ENCODE results near the gene MRPL12. TPM values are rescaled to one million over a fixed set of nuclear protein-coding genes. Genes with fewer than 3 reads are reported as not detected.
A peak's percentile ranks its signal among the peaks of the same experiment; 100 is the strongest.

Gene MRPL12
- total and polyA plus RNA-seq, 10 donors: 36.2 to 160 (median 52.2) TPM

- Histone ChIP-seq H3K27me3 (replicated peaks in 1 of 7) (peaks cover 0 to 26% (median 0%) of the 10 kb centered on the region in 7 donors), H3K4me3 (no peak overlapping the region), H3K27ac (no peak overlapping the region), H3K4me1 (peaks cover 0 to 17% (median 1%) of the 10 kb centered on the region in 6 donors), H3K36me3 (peaks cover 0 to 43% (median 0%) of the 10 kb centered on the region in 6 donors), H3K9me3 (no peaks in the 10 kb centered on the region)
- intact Hi-C loops (cut with DNase I; ENCODE audit: low total_unique reads): no loop called here
- 85 to 94% (median 90%) methylated on average over 29 to 32 of the region's 33 CpGs for WGBS, 5 donors
- TF ChIP-seq CTCF (IDR thresholded peaks at IDR 0.05 in 8 of 11, conservative IDR thresholded peaks at IDR 0.05 in 3 of 11) (no peak), POLR2AphosphoS5 (IDR thresholded peaks at IDR 0.05) (peak in 1 of 3 donors; percentile 4)
- no peak for DNase-seq
Measured at GRCh38 chr17:81719410-81720266, 16.5 kb downstream of the MRPL12 start.

GRCh38 chr17:81720267-81721071 is 17.3 kb downstream of the MRPL12 start:
- intact Hi-C loops (cut with DNase I; ENCODE audit: low total_unique reads): no loop called here
- Histone ChIP-seq H3K36me3 (peaks cover 0 to 43% (median 0%) of the 10 kb centered on the region in 6 donors), H3K4me3 (no peak overlapping the region), H3K4me1 (peaks cover 0 to 10% (median 1%) of the 10 kb centered on the region in 6 donors), H3K27me3 (replicated peaks in 1 of 7) (peaks cover 0 to 34% (median 0%) of the 10 kb centered on the region in 7 donors), H3K9me3 (no peaks in the 10 kb centered on the region), H3K27ac (no peak overlapping the region)
- WGBS, 5 donors: 88 to 93% (median 88%) methylated on average over 20 to 33 of the region's 33 CpGs
- no peak for DNase-seq
- TF ChIP-seq CTCF (IDR thresholded peaks at IDR 0.05 in 8 of 11, conservative IDR thresholded peaks at IDR 0.05 in 3 of 11) (no peak), POLR2A (IDR thresholded peaks at IDR 0.05) (no peak), POLR2AphosphoS5 (IDR thresholded peaks at IDR 0.05) (peak in 1 of 3 donors; percentile 3)

- Histone ChIP-seq H3K9me3 (no peaks in the 10 kb centered on the region), H3K27ac (no peak overlapping the region), H3K4me3 (no peak overlapping the region), H3K4me1 (peaks cover 0 to 10% (median 1%) of the 10 kb centered on the region in 6 donors), H3K27me3 (replicated peaks in 1 of 7) (peaks cover 0 to 46% (median 0%) of the 10 kb centered on the region in 7 donors), H3K36me3 (peaks cover 0 to 26% (median 0%) of the 10 kb centered on the region in 6 donors)
- TF ChIP-seq POLR2AphosphoS5 (IDR thresholded peaks at IDR 0.05) (peak; percentile 16 to 47 (median 43)), POLR2A (IDR thresholded peaks at IDR 0.05) (no peak)
- intact Hi-C loops (cut with DNase I; ENCODE audit: low total_unique reads): no loop called here
- DNase-seq: no peak
- WGBS, 5 donors: 55 to 62% (median 62%) methylated on average over 10 of the region's 10 CpGs
Measured at GRCh38 chr17:81722184-81723120, 19.3 kb downstream of the MRPL12 start.

GRCh38 chr17:81723651-81724209 is 20.6 kb downstream of the MRPL12 start:
- no peak for TF ChIP-seq CTCF (IDR thresholded peaks at IDR 0.05 in 8 of 11, conservative IDR thresholded peaks at IDR 0.05 in 3 of 11)
- no peak for TF ChIP-seq POLR2AphosphoS5 (IDR thresholded peaks at IDR 0.05)
- TF ChIP-seq POLR2A (IDR thresholded peaks at IDR 0.05): no peak
- Histone ChIP-seq H3K4me3 (no peak overlapping the region), H3K4me1 (peaks cover 0 to 10% (median 1%) of the 10 kb centered on the region in 6 donors), H3K9me3 (no peaks in the 10 kb centered on the region), H3K36me3 (peaks cover 0 to 13% (median 0%) of the 10 kb centered on the region in 6 donors), H3K27me3 (replicated peaks in 1 of 7) (peaks cover 0 to 48% (median 1%) of the 10 kb centered on the region in 7 donors), H3K27ac (no peak overlapping the region)
- DNase-seq: no peak
- WGBS, 5 donors: 60 to 65% (median 62%) methylated on average over 12 of the region's 12 CpGs
- intact Hi-C loops (cut with DNase I; ENCODE audit: low total_unique reads): no loop called here
